ENCODE results near the gene HIRA.

- TF ChIP-seq EZH2 (IDR thresholded peaks at IDR 0.05; ENCODE audit: insufficient read depth, poor library complexity, severe bottlenecking) (no peak), EZH2phosphoT487 (IDR thresholded peaks at IDR 0.05; ENCODE audit: insufficient read depth, low read depth) (no peak)
Observed at GRCh38 chr22:19438298-19438697, 6.8 kb upstream of the HIRA start.
